Frontal cortex (tissue), 4 donors: Measurements from ENCODE around the gene R3HDML. TPM values are rescaled to one million over a fixed set of nuclear protein-coding genes. Genes with fewer than 3 reads are reported as not detected.
"Not testable (repeated sequence)": the region's sequence is repeated elsewhere in the genome, so short reads cannot be mapped to it uniquely, and the experiment has no call there.

ENCODE experiments used
- DNase-seq, 2 donors: peaks; one replicate each; pipeline ENCODE4 v3.0.0; 2012; ENCODE audit warnings: low spot score in 2 of 2
- FAIRE-seq: peaks from 2 replicates; lab custom pipeline; 2012; peaks lifted over from hg19 to GRCh38; lab: Jason Lieb, UNC
- total RNA-seq: library from RNA; depleted of rRNA; stranded (reverse); fragments of >200 nt; gene quantifications from one replicate; pipeline ENCODE4 v1.2.3, GENCODE V29; 2014
- donor health status: control.
- donor health status: control.
- donor health status: control.

R3HDML gene
- total RNA-seq, 1 donor from 2014 or later, result not detected

DNA sequence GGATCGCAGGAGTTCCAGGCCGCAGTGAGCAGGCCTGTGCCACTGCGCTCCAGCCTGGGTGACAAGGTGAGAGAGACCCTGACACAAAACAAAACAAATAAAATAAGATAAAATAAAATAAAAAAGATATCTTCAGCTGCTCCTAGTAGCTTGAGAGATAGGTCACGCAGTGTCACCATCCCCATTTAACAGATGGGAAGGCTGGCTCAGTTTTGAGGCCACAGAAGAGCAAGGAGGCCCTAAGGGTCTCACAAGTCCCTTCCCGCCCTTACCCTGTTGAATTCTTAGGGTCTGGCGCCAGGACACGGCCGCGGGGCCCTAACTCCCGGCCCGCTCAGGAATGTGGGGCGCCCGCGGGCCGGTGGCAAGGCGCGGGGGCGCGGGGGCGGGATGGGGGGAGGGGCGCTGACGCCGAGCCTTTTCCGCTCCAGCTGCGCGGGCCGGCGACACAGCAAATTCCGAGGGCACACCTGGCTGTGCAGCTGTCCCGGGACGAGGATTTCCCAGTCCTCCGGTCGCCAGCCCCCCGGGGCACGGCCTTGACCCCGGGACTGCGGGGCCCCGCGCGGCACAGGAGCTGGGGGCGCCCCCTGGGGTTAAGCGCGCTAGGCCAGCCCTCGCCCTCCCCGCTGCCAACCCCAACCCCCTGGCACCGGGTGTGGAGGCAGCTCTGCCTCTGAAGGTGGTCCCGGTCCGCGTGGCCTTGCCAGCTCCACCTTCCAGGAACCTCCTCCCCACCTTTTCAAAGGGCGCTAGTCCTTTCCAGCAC is 10.3 kb upstream of the R3HDML start:
- FAIRE-seq (no peak), DNase-seq (peak in 1 of 2 donors; percentile 41)

DNA sequence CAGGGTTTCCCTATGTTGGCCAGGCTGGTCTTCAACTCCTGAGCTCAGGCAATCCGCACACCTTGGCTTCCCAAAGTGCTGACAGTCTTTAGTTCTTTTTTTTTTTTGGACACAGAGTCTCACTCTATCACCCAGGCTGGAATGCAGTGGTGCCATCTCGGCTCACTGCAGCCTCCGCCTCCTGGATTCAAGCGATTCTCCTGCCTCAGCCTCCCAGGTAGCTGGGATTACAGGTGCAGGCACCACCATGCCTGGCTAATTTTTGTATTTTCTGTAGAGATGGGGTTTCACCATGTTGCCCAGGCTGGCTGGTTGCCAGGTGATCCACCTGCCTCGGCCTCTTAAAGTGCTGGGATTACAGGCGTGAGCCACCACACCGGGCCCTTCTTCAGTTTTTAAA is 9.1 kb upstream of the R3HDML start:
- not testable (repeated sequence) for DNase-seq, FAIRE-seq

DNA sequence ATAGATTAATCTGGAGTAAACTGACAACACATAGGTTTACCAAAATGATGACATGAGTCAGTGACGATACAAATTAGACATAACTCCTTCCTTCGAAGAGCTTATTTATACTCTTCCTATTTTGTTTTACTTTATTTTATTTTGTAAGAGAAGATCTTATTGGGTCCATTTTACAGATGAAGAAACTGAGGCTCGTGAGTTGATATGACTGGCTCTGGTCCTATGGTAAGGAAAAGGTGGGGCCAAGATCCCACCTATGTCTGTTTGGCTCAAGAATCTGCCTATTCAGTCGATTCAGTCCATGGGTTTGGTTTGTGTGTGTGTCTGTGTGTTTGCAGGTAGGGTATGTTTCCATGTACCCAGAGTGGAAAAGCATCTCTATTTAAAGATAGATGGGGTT is 8.4 kb upstream of the R3HDML start:
- FAIRE-seq, result no peak
- DNase-seq, result no peak

DNA sequence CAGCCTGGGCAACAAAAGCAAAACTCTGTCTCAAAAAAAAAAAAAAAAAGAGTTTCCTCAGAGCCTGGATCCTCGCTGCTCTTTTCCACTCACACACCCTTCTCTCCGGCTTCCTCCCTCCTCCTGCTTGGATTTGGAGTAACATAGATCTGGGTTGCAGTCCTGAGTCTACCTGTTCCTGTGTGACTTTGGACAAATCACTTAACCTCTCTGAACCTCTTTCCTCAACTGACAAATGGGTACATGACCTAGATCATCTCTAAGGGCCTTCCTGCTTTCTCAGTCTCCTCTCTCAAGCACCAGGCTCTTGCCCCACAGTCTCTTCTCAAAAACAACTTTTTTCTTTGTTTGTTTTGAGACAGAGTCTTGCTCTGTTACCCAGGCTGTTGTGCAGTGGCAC is 5.6 kb upstream of the R3HDML start:
- DNase-seq (no peak), FAIRE-seq (no peak)

- FAIRE-seq (no peak), DNase-seq (no peak)
Observed at GRCh38 chr20:44334306-44334705, 2.5 kb upstream of the R3HDML start.

- DNase-seq (no peak), FAIRE-seq (no peak)
Observed at GRCh38 chr20:44334709-44335108, 2.1 kb upstream of the R3HDML start.

DNA sequence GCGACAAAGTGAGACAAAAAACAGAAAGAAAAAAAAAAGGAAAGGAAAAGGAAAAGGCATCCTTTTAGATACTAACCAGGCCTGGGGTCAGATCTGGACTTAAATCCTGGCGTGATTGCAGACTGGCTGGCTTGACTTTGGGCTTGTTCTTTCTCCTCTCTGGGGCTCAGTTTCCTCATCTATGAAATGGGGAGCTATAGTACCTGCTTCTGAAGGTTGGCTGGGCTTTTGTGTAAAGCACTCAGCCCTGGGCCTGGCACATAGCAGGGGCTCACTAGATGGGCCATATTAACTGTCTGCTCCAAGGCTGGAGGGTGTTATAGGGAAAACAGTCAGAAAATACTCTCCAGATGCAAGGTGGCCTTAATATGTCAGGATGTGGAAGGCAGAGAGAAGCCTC is 1.2 kb upstream of the R3HDML start:
- DNase-seq, result no peak
- no peak for FAIRE-seq

DNA sequence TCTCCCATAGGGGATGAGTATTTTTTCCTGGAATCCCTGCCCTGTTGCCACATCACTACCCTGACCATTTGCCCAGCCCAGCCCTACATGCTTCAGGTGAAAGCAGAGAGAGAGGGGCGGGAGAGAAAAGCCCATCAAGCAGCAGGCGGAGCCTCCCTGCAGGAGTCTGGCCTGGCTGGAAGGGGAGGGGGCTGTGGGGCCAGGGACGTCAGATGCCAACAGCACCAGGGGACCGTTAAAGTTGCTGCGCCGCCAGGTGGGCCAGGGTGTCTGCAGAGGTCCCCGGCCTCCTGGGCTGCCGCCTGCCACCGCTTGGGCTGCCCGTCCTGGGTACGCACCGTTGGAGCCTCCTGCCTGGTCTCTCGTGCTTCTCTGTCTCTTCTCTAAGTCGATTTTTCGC is 757 bp upstream of the R3HDML start:
- no peak for FAIRE-seq
- no peak for DNase-seq

- no peak for DNase-seq
- FAIRE-seq, result no peak
Observed at GRCh38 chr20:44342248-44342647, 5.4 kb downstream of the R3HDML start.

DNA sequence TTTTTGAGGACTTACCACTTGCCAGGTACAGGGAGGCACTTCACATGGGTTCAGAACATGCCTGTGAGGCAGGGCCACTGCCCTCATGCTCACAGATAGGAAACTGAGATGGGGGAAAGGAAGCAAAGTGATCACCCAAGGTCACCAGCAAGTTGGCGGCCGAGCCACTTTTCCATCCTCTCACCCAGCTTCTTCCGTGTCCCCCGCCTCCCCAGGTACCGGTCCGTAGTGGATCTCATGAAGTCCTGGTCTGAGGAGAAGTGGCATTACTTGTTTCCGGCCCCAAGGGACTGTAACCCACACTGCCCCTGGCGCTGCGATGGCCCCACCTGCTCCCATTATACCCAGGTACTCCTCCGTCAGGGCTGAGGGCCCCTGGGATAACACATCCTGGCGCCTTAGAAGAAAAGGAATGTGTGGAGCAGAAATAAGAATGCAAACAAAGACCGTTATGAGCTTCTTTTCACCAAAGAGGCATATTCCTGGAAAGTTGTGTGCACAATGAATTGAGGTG is 6.4 kb downstream of the R3HDML start:
- FAIRE-seq (no peak), DNase-seq (no peak)

- DNase-seq, result no peak
- FAIRE-seq, result no peak
Observed at GRCh38 chr20:44344723-44345122, 7.9 kb downstream of the R3HDML start.

- FAIRE-seq (no peak), DNase-seq (no peak)
Observed at GRCh38 chr20:44345147-44345546, 8.3 kb downstream of the R3HDML start.

DNA sequence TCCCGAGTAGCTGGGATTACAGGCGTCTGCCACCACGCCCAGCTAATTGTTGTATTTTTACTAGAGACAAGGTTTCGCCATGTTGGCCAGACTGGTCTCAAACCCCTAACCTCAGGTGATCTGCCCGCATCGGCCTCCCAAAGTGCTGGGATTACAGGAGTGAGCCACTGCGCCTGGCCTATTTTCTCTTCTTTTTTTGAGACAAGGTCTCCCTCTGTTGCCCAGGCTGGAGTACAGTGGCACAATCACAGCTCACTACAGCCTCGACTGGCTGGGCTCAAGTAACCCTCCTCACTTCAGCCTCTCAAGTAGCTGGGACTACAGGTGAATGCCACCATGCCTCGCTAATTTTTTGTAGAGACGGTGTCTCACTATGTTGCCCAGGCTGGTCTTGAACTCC is 9.1 kb downstream of the R3HDML start:
- not testable (repeated sequence) for DNase-seq, FAIRE-seq

GRCh38 chr20:44348168-44348659 is 11.4 kb downstream of the R3HDML start:
- FAIRE-seq (no peak), DNase-seq (no peak)

DNA sequence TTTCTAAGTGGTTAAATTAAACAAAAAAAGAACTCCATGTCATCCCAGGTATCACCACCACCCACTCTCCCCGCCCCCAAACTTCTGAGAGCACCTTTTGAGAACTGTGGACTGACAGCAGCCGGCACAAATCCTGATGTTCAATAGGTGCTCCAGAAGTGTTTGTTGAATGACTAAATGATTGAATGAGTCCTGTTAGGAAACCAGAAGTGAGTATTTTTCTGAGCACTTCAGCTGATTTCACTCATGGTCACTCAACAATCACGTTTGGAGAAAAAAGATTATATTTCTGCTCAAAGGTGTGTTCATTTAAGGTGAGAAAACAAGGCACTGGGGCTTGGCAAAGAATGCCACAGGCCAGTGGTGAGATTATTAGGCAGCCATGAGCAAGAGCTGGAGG is 12.5 kb downstream of the R3HDML start:
- DNase-seq (no peak), FAIRE-seq (no peak)

DNA sequence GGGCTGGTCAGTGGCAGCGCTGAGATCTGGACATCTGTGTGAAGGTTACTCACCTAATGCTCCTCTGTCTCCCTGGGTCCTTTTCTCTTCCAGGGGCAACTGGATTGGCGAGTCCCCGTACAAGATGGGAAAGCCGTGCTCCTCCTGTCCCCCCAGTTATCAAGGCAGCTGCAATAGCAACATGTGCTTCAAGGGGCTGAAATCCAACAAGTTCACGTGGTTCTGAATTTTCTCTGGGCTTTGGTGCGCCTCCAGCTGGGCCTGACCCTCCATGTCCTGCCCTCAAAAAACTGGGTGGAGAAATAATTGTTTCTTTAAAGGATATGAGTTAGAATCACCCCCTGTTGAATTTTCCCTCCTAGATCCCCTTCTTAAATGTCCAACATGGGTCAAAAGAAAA is 13.7 kb downstream of the R3HDML start:
- FAIRE-seq, result no peak
- DNase-seq, result no peak

DNA sequence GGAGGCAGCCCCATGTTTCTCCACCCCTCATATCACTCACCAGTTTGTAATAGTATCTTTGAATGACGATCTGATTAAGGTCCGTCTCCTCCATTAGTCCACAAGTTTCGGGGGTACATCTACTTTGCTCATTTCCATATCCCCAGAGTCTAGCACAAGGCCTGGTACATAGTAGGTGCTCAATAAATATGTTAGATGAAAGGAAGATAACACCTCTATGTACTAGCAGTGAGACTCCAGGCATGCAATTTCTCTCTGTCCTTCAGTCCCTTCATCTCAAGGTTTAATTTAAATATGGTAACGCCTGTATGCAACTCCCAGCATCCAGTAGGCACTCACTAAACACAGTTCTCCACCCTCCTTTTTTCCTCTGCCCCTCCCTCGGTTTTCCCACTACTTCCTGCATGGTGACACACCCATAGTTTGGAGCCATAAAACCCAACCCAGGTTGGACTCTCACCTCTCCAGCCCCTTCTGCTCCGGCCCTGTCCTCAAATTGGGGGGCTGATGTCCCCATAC is 18.2 kb downstream of the R3HDML start:
- no peak for FAIRE-seq
- no peak for DNase-seq

GRCh38 chr20:44355498-44356352 is 18.9 kb downstream of the R3HDML start, which contains the start of gene HNF4A:
Gene HNF4A (plus strand): TSS chr20:44355699. CDS start chr20:44355805, 106 bp downstream.
- no peak for DNase-seq
- FAIRE-seq, result no peak

DNA sequence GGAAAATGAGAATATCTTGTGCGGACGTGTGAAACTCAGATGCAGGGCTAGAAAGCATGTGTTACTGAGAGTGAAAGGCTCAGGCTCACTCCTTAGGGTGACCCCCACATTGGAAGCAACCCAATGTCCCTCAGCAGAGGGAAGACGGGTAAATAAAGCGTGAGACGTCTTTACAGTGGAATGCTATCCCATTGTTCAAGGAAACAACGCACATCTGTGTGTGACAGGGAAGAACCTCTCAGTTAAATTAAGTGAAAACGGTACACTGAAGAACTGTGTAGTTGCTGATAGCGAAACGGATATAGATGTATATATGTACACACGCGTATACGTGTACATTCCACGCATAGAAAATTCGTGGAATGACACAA is 19.5 kb downstream of the R3HDML start:
- DNase-seq (no peak), FAIRE-seq (no peak)

GRCh38 chr20:44357020-44357419 is 20.2 kb downstream of the R3HDML start:
- FAIRE-seq, result no peak

More at GRCh38 chr20:44357020-44357419, 20.2 kb downstream of the R3HDML start:
- no peak for DNase-seq
